Thyroid gland (tissue), 4 donors: ENCODE measurements around the gene MRPL18. TPM values are rescaled to one million over a fixed set of nuclear protein-coding genes. Genes with fewer than 3 reads are reported as not detected.

Source experiments
- DNase-seq, 2 donors: peaks; one replicate each; pipeline ENCODE4 v3.0.0-alpha.2; 2019
- H3K27ac ChIP-seq, 3 donors: fragments of 200-600 bp; sonication (generic); 1 replicate in 2 of 3; 2 replicates in 1 of 3; pipeline ENCODE4 v1.5.1; 2016 to 2019; ENCODE audit warnings: mild to moderate bottlenecking in 1 of 3, moderate library complexity in 1 of 3
- H3K27me3 ChIP-seq: fragments of 200-600 bp; sonication (generic); one replicate; pipeline ENCODE4 v1.5.1; 2019
- H3K36me3 ChIP-seq, 2 donors: fragments of 200-600 bp; sonication (generic); one replicate each; pipeline ENCODE4 v1.5.1; 2016 to 2019
- H3K4me1 ChIP-seq, 2 donors: fragments of 200-600 bp; sonication (generic); one replicate each; pipeline ENCODE4 v1.5.1; 2017 to 2019
- H3K4me3 ChIP-seq, 3 donors: fragments of 200-600 bp; sonication (generic); replicated peaks in 1 of 3; 1 replicate in 2 of 3; 2 replicates in 1 of 3; pipeline ENCODE4 v1.5.1; 2016; ENCODE audit warnings: mild to moderate bottlenecking in 1 of 3
- H3K9me3 ChIP-seq: fragments of 200-600 bp; sonication (generic); one replicate; pipeline ENCODE4 v1.5.1; 2017
- CTCF ChIP-seq, 6 experiments: fragments of 200-600 bp in 3 of 6; fragments of 450-650 bp in 3 of 6; sonication (generic) in 3 of 6; IDR thresholded peaks; one replicate each; pipeline ENCODE4 v1.5.1; 2016 to 2019; ENCODE audit warnings: antibody characterized with exemption in 6 of 6, mild to moderate bottlenecking in 2 of 6, inconsistent platforms in 1 of 6, moderate library complexity in 1 of 6
- POLR2A ChIP-seq, 2 donors: fragments of 450-650 bp; IDR thresholded peaks; one replicate each; pipeline ENCODE4 v1.6.1; 2017; ENCODE audit warnings: antibody characterized with exemption in 2 of 2, mild to moderate bottlenecking in 2 of 2, moderate library complexity in 1 of 2
- WGBS, 2 donors: methylation state at CpG; one replicate each; pipeline ENCODE4 v1.1.5; 2017; 5-methylcytosine and 5-hydroxymethylcytosine counted together
- intact Hi-C: fragments of 100-400 bp; cut with DNase I; formaldehyde crosslinking; loops from one replicate; pipeline ENCODE4 v1.15.1; 2023
- total RNA-seq, 4 donors: library from RNA; depleted of rRNA; stranded (reverse); fragments of >200 nt; gene quantifications; one replicate each; pipeline ENCODE4 v1.2.3, GENCODE V29; 2016

MRPL18 gene
- total RNA-seq, 4 donors from 2014 or later, result 48.3 to 85.7 (median 54.2) TPM

- no peaks in the 10 kb centered on the region for H3K27me3 ChIP-seq
- WGBS, 2 donors, result 87 to 90% methylated on average over 3 of the region's 3 CpGs
- no peak overlapping the region for H3K4me3 ChIP-seq
- peaks cover 1 to 2% of the 10 kb centered on the region in 2 donors for H3K4me1 ChIP-seq
- H3K9me3 ChIP-seq, result no peaks in the 10 kb centered on the region
- H3K27ac ChIP-seq, result no peak overlapping the region
- peaks cover 53 to 70% of the 10 kb centered on the region in 2 donors for H3K36me3 ChIP-seq
- TF ChIP-seq POLR2A (IDR thresholded peaks at IDR 0.05) (no peak), CTCF (IDR thresholded peaks at IDR 0.05) (no peak)
- no peak for DNase-seq
- intact Hi-C loops, result no loop called here
Observed at GRCh38 chr6:159751448-159751847, 38.8 kb upstream of the MRPL18 start.

GRCh38 chr6:159753081-159753872 lies 37.0 kb upstream of the MRPL18 start:
- intact Hi-C loops, result no loop called here
- H3K27ac ChIP-seq, result no peak overlapping the region
- H3K36me3 ChIP-seq, result peaks cover 40 to 55% of the 10 kb centered on the region in 2 donors
- H3K4me1 ChIP-seq, result peaks cover 6% of the 10 kb centered on the region in 2 donors
- no peaks in the 10 kb centered on the region for H3K27me3 ChIP-seq
- WGBS, 2 donors, result 88% methylated on average over 6 of the region's 6 CpGs
- no peaks in the 10 kb centered on the region for H3K9me3 ChIP-seq
- H3K4me3 ChIP-seq, result no peak overlapping the region
- no peak for TF ChIP-seq CTCF (IDR thresholded peaks at IDR 0.05)
- TF ChIP-seq POLR2A (IDR thresholded peaks at IDR 0.05), result no peak
- DNase-seq, result no peak

- Histone ChIP-seq H3K36me3 (peaks cover 36 to 54% of the 10 kb centered on the region in 2 donors), H3K9me3 (no peaks in the 10 kb centered on the region), H3K27me3 (no peaks in the 10 kb centered on the region), H3K4me3 (no peak overlapping the region), H3K27ac (no peak overlapping the region), H3K4me1 (peaks cover 6% of the 10 kb centered on the region in 2 donors)
- intact Hi-C loops, result no loop called here
- no peak for DNase-seq
- WGBS, 2 donors, result 90 to 96% methylated on average over 2 of the region's 2 CpGs
- TF ChIP-seq POLR2A (IDR thresholded peaks at IDR 0.05) (no peak), CTCF (IDR thresholded peaks at IDR 0.05) (no peak)
Observed at GRCh38 chr6:159754401-159754800, 35.9 kb upstream of the MRPL18 start.

- DNase-seq, result peak in 1 of 2 donors; percentile 16
- H3K9me3 ChIP-seq, result no peaks in the 10 kb centered on the region
- H3K27me3 ChIP-seq, result no peaks in the 10 kb centered on the region
- H3K4me3 ChIP-seq, result no peak overlapping the region
- intact Hi-C loops, result no loop called here
- TF ChIP-seq CTCF (IDR thresholded peaks at IDR 0.05), result no peak
- TF ChIP-seq POLR2A (IDR thresholded peaks at IDR 0.05), result no peak
- no peak overlapping the region for H3K27ac ChIP-seq
- H3K36me3 ChIP-seq, result peaks cover 28 to 50% of the 10 kb centered on the region in 2 donors
- H3K4me1 ChIP-seq, result peaks cover 6% of the 10 kb centered on the region in 2 donors
- 76 to 78% methylated on average over 15 of the region's 15 CpGs for WGBS, 2 donors
Observed at GRCh38 chr6:159754959-159755914, 35.0 kb upstream of the MRPL18 start.
